ENCODE measurements around the gene PIKFYVE.
A peak's percentile ranks its signal among the peaks of the same experiment; 100 is the strongest.
"Not testable (repeated sequence)": the region's sequence is repeated elsewhere in the genome, so short reads cannot be mapped to it uniquely, and the experiment has no call there.

Gene PIKFYVE

GRCh38 chr2:208371634-208371935 lies 105.5 kb downstream of the PIKFYVE start:
- no peaks in the 10 kb centered on the region for H3K9me2 ChIP-seq (replicated peaks; ENCODE audit: insufficient read depth, low read length)
- no peak overlapping the region for H3K27ac ChIP-seq (ENCODE audit: low read depth, low read length)
- H3K9me3 ChIP-seq (ENCODE audit: insufficient read depth, low read length): no peaks in the 10 kb centered on the region
- no peaks in the 10 kb centered on the region for H3K36me3 ChIP-seq (ENCODE audit: low read length)
- TF ChIP-seq CTCF (IDR thresholded peaks at IDR 0.05; ENCODE audit: insufficient read depth, low read length, poor library complexity, severe bottlenecking) (no peak), EZH2phosphoT487 (conservative IDR thresholded peaks at IDR 0.05; ENCODE audit: low read length) (no peak)
- no peaks in the 10 kb centered on the region for H3F3A ChIP-seq (ENCODE audit: insufficient read depth)
- no peak overlapping the region for H3K9ac ChIP-seq (ENCODE audit: low read length)
- H2AFZ ChIP-seq (ENCODE audit: low read depth, low read length, severe bottlenecking): no peak overlapping the region
- no peaks in the 10 kb centered on the region for H3K79me2 ChIP-seq (ENCODE audit: insufficient read depth, low read length)
- H4K20me1 ChIP-seq (ENCODE audit: low read depth, low read length): no peaks in the 10 kb centered on the region
- H3K4me2 ChIP-seq (ENCODE audit: low read depth, low read length, poor library complexity, severe bottlenecking): no peak overlapping the region
- H3K4me3 ChIP-seq (ENCODE audit: insufficient read depth, low read length, poor library complexity, severe bottlenecking): no peak overlapping the region
- H3K27me3 ChIP-seq (ENCODE audit: low read length): no peaks in the 10 kb centered on the region

- Histone ChIP-seq H2AFZ (ENCODE audit: low read depth, low read length, severe bottlenecking) (no peak overlapping the region), H3F3A (ENCODE audit: insufficient read depth) (no peaks in the 10 kb centered on the region), H4K20me1 (ENCODE audit: low read depth, low read length) (no peaks in the 10 kb centered on the region), H3K9ac (ENCODE audit: low read length) (no peak overlapping the region), H3K4me2 (ENCODE audit: low read depth, low read length, poor library complexity, severe bottlenecking) (no peak overlapping the region), H3K27ac (ENCODE audit: low read depth, low read length) (no peak overlapping the region), H3K79me2 (ENCODE audit: insufficient read depth, low read length) (no peaks in the 10 kb centered on the region), H3K9me3 (ENCODE audit: insufficient read depth, low read length) (no peaks in the 10 kb centered on the region), H3K36me3 (ENCODE audit: low read length) (no peaks in the 10 kb centered on the region), H3K9me2 (replicated peaks; ENCODE audit: insufficient read depth, low read length) (no peaks in the 10 kb centered on the region), H3K4me3 (ENCODE audit: insufficient read depth, low read length, poor library complexity, severe bottlenecking) (no peak overlapping the region), H3K27me3 (ENCODE audit: low read length) (no peaks in the 10 kb centered on the region)
- TF ChIP-seq CTCF (IDR thresholded peaks at IDR 0.05; ENCODE audit: insufficient read depth, low read length, poor library complexity, severe bottlenecking) (peak; percentile 91), EZH2phosphoT487 (conservative IDR thresholded peaks at IDR 0.05; ENCODE audit: low read length) (no peak)
Measured at GRCh38 chr2:208373460-208374089, 107.5 kb downstream of the PIKFYVE start.

- H4K20me1 ChIP-seq (ENCODE audit: low read depth, low read length): no peaks in the 10 kb centered on the region
- no peaks in the 10 kb centered on the region for H3K9me2 ChIP-seq (replicated peaks; ENCODE audit: insufficient read depth, low read length)
- no peaks in the 10 kb centered on the region for H3K27me3 ChIP-seq (ENCODE audit: low read length)
- no peaks in the 10 kb centered on the region for H3K36me3 ChIP-seq (ENCODE audit: low read length)
- no peak for TF ChIP-seq CTCF (IDR thresholded peaks at IDR 0.05; ENCODE audit: insufficient read depth, low read length, poor library complexity, severe bottlenecking)
- TF ChIP-seq EZH2phosphoT487 (conservative IDR thresholded peaks at IDR 0.05; ENCODE audit: low read length): no peak
- no peaks in the 10 kb centered on the region for H3K79me2 ChIP-seq (ENCODE audit: insufficient read depth, low read length)
- H3K27ac ChIP-seq (ENCODE audit: low read depth, low read length): no peak overlapping the region
- H3K4me3 ChIP-seq (ENCODE audit: insufficient read depth, low read length, poor library complexity, severe bottlenecking): no peak overlapping the region
- no peak overlapping the region for H3K4me2 ChIP-seq (ENCODE audit: low read depth, low read length, poor library complexity, severe bottlenecking)
- H3K9me3 ChIP-seq (ENCODE audit: insufficient read depth, low read length): no peaks in the 10 kb centered on the region
- H2AFZ ChIP-seq (ENCODE audit: low read depth, low read length, severe bottlenecking): no peak overlapping the region
- H3K9ac ChIP-seq (ENCODE audit: low read length): no peak overlapping the region
- H3F3A ChIP-seq (ENCODE audit: insufficient read depth): no peaks in the 10 kb centered on the region
Measured at GRCh38 chr2:208375491-208376068, 109.5 kb downstream of the PIKFYVE start.

GRCh38 chr2:208377344-208377860 lies 111.3 kb downstream of the PIKFYVE start:
- not testable (repeated sequence) for H3K9ac ChIP-seq (ENCODE audit: low read length); H3K9me2 ChIP-seq (replicated peaks; ENCODE audit: insufficient read depth, low read length); H2AFZ ChIP-seq (ENCODE audit: low read depth, low read length, severe bottlenecking); H3K79me2 ChIP-seq (ENCODE audit: insufficient read depth, low read length); H3K9me3 ChIP-seq (ENCODE audit: insufficient read depth, low read length); H3K4me2 ChIP-seq (ENCODE audit: low read depth, low read length, poor library complexity, severe bottlenecking); H3K27ac ChIP-seq (ENCODE audit: low read depth, low read length); H3K4me3 ChIP-seq (ENCODE audit: insufficient read depth, low read length, poor library complexity, severe bottlenecking); H4K20me1 ChIP-seq (ENCODE audit: low read depth, low read length); H3F3A ChIP-seq (ENCODE audit: insufficient read depth); H3K27me3 ChIP-seq (ENCODE audit: low read length); H3K36me3 ChIP-seq (ENCODE audit: low read length)
